Lower lobe of right lung (tissue), 2 donors: ENCODE data around the gene SLX4IP. TPM values are rescaled to one million over a fixed set of nuclear protein-coding genes. Genes with fewer than 3 reads are reported as not detected.

Experiments
- ATAC-seq, 2 donors: fragments of 200-7000 bp; cut with Tn5 transposase; one replicate each; pipeline ENCODE4 v1.9.1; 2020 to 2022; ENCODE audit warnings: mild to moderate bottlenecking in 2 of 2, moderate library complexity in 2 of 2
- DNase-seq: peaks from one replicate; pipeline ENCODE4 v3.0.0-alpha.2; 2020
- H3K27ac ChIP-seq: fragments of 200-600 bp; one replicate; pipeline ENCODE4 v1.8.0; 2022
- H3K27me3 ChIP-seq: fragments of 200-600 bp; one replicate; pipeline ENCODE4 v1.8.0; 2022; ENCODE audit warnings: low read depth
- H3K36me3 ChIP-seq: fragments of 200-600 bp; one replicate; pipeline ENCODE4 v1.8.0; 2022; ENCODE audit warnings: mild to moderate bottlenecking
- H3K4me1 ChIP-seq: fragments of 200-600 bp; one replicate; pipeline ENCODE4 v1.8.0; 2022
- H3K4me3 ChIP-seq: fragments of 200-600 bp; one replicate; pipeline ENCODE4 v1.8.0; 2022; ENCODE audit warnings: mild to moderate bottlenecking
- H3K9me3 ChIP-seq: fragments of 200-600 bp; one replicate; pipeline ENCODE4 v1.8.0; 2022
- intact Hi-C: fragments of 100-400 bp; cut with DNase I; formaldehyde crosslinking; loops from one replicate; pipeline ENCODE4 v1.11.0; 2022
- total RNA-seq: library from RNA; stranded (reverse); fragmentation: NEBNext Ultra II Directional; extraction: Animal tissue kit (Norgen Biotek cat#: 25700); gene quantifications from one replicate; pipeline ENCODE4 v1.2.1, GENCODE V29; 2021
- TF ChIP-seq, protein P1 (sequence below): fragments of 200-600 bp; IDR thresholded peaks from one replicate; pipeline ENCODE4 v1.8.0; 2022; ENCODE audit warnings: antibody characterized with exemption, mild to moderate bottlenecking
- donor health status: DM: no; HTN: yes; CAD: no; lungs with severe emphysema.

Gene SLX4IP
- total RNA-seq, 1 donor from 2014 or later: 5.8 TPM

DNA sequence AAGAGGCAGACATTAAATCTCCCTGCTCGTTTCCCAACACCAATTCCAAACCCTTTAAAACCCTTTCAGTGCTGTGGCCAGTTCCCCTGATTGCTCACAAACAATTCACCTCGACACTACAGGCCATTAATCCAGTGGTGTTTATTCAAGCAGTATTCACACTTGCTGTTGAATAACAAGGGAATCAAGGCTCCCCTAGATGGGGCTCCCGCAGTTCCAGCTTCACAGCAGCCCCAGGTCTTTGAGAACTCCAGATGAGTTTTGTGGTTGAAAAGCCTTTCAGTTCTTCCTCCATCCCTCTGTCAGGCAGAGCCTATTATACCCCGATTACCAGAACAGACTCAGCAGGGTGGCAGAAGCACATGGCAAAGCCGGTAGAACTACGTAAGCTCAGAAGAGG is 202.5 kb downstream of the SLX4IP start:
- intact Hi-C loops: no loop called here
- Histone ChIP-seq H3K27me3 (no peaks in the 10 kb centered on the region), H3K27ac (peak overlapping the region; percentile 32), H3K4me3 (no peak overlapping the region), H3K4me1 (peaks cover 25% of the 10 kb centered on the region), H3K36me3 (peaks cover 40% of the 10 kb centered on the region), H3K9me3 (no peaks in the 10 kb centered on the region)
- TF ChIP-seq, protein P1, sequence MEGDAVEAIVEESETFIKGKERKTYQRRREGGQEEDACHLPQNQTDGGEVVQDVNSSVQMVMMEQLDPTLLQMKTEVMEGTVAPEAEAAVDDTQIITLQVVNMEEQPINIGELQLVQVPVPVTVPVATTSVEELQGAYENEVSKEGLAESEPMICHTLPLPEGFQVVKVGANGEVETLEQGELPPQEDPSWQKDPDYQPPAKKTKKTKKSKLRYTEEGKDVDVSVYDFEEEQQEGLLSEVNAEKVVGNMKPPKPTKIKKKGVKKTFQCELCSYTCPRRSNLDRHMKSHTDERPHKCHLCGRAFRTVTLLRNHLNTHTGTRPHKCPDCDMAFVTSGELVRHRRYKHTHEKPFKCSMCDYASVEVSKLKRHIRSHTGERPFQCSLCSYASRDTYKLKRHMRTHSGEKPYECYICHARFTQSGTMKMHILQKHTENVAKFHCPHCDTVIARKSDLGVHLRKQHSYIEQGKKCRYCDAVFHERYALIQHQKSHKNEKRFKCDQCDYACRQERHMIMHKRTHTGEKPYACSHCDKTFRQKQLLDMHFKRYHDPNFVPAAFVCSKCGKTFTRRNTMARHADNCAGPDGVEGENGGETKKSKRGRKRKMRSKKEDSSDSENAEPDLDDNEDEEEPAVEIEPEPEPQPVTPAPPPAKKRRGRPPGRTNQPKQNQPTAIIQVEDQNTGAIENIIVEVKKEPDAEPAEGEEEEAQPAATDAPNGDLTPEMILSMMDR: no peak
- DNase-seq: no peak
- no peak for ATAC-seq

- H3K4me1 ChIP-seq: peaks cover 25% of the 10 kb centered on the region
- intact Hi-C loops: no loop called here
- no peak overlapping the region for H3K4me3 ChIP-seq
- H3K9me3 ChIP-seq: no peaks in the 10 kb centered on the region
- H3K27me3 ChIP-seq: no peaks in the 10 kb centered on the region
- ATAC-seq (no peak), DNase-seq (no peak)
- TF ChIP-seq, protein P1: no peak
- peak overlapping the region; percentile 8 for H3K27ac ChIP-seq
- peaks cover 57% of the 10 kb centered on the region for H3K36me3 ChIP-seq
These were observed 204.1 kb downstream of the SLX4IP start for GRCh38 chr20:10639077-10639736.

GRCh38 chr20:10639737-10640556 is 204.8 kb downstream of the SLX4IP start:
- Histone ChIP-seq H3K27ac (peak overlapping the region; percentile 8), H3K36me3 (peaks cover 64% of the 10 kb centered on the region), H3K4me1 (peaks cover 25% of the 10 kb centered on the region), H3K27me3 (no peaks in the 10 kb centered on the region), H3K4me3 (no peak overlapping the region), H3K9me3 (no peaks in the 10 kb centered on the region)
- no peak for DNase-seq
- TF ChIP-seq, protein P1: no peak
- ATAC-seq: no peak
- intact Hi-C loops: no loop called here

GRCh38 chr20:10640897-10641296 is 205.8 kb downstream of the SLX4IP start:
- H3K36me3 ChIP-seq: peaks cover 74% of the 10 kb centered on the region
- intact Hi-C loops: no loop called here
- no peaks in the 10 kb centered on the region for H3K27me3 ChIP-seq
- H3K4me1 ChIP-seq: peaks cover 19% of the 10 kb centered on the region
- no peak overlapping the region for H3K27ac ChIP-seq
- DNase-seq (no peak), ATAC-seq (no peak)
- no peaks in the 10 kb centered on the region for H3K9me3 ChIP-seq
- H3K4me3 ChIP-seq: no peak overlapping the region
- TF ChIP-seq, protein P1: no peak

- TF ChIP-seq, protein P1: no peak
- Histone ChIP-seq H3K27ac (no peak overlapping the region), H3K9me3 (no peaks in the 10 kb centered on the region), H3K4me1 (peaks cover 14% of the 10 kb centered on the region), H3K4me3 (no peak overlapping the region), H3K27me3 (no peaks in the 10 kb centered on the region), H3K36me3 (peaks cover 80% of the 10 kb centered on the region)
- intact Hi-C loops: no loop called here
- ATAC-seq (no peak), DNase-seq (no peak)
These were observed 206.4 kb downstream of the SLX4IP start for GRCh38 chr20:10641467-10641866.
